BJ (cell line): Measurements from ENCODE around the gene NR1H4. TPM values are rescaled to one million over a fixed set of nuclear protein-coding genes. Genes with fewer than 3 reads are reported as not detected.
A peak's percentile ranks its signal among the peaks of the same experiment; 100 is the strongest.
"Not testable (repeated sequence)": the region's sequence is repeated elsewhere in the genome, so short reads cannot be mapped to it uniquely, and the experiment has no call there.

Experiments
- CTCF ChIA-PET: fragments of 350-600 bp; formaldehyde crosslinking; extraction: SDS; loops from one replicate; lab custom pipeline; 2021; ENCODE audit warnings: antibody characterized with exemption, inconsistent platforms; lab: Yijun Ruan, JAX
- POLR2A ChIA-PET: fragments of 300-600 bp; sonication (Branson Sonifier 250); formaldehyde crosslinking; extraction: SDS; loops from one replicate; lab custom pipeline; 2021; ENCODE audit warnings: antibody characterized with exemption; lab: Charles Lee
- DNase-seq: peaks from one replicate; pipeline ENCODE4 v3.0.0-alpha.2; 2011; ENCODE audit warnings: low read depth
- H3K27me3 ChIP-seq: 2 replicates; pipeline ENCODE4 v1.6.0; 2011; ENCODE audit warnings: low read length; ENCODE audit not compliant: control insufficient read depth, insufficient read depth
- H3K36me3 ChIP-seq: 2 replicates; pipeline ENCODE4 v1.5.1; 2011; ENCODE audit warnings: low read length; ENCODE audit not compliant: control insufficient read depth, insufficient read depth
- H3K4me3 ChIP-seq: 2 replicates; pipeline ENCODE4 v1.5.1; 2011; ENCODE audit warnings: low read depth, mild to moderate bottlenecking, control low read depth, low read length
- CTCF ChIP-seq: IDR thresholded peaks from 2 replicates; pipeline ENCODE4 v1.5.1; 2011; ENCODE audit warnings: low read depth, mild to moderate bottlenecking, control low read depth, inconsistent platforms, low read length, moderate library complexity; ENCODE audit not compliant: insufficient read depth
- polyA plus RNA-seq: library from polyadenylated mRNA; depleted of rRNA; stranded (reverse); fragments of >200 nt; gene quantifications from 2 replicates; pipeline ENCODE4 v1.2.3, GENCODE V29; 2011

Gene NR1H4
- polyA plus RNA-seq, 1 experiment: not detected

DNA sequence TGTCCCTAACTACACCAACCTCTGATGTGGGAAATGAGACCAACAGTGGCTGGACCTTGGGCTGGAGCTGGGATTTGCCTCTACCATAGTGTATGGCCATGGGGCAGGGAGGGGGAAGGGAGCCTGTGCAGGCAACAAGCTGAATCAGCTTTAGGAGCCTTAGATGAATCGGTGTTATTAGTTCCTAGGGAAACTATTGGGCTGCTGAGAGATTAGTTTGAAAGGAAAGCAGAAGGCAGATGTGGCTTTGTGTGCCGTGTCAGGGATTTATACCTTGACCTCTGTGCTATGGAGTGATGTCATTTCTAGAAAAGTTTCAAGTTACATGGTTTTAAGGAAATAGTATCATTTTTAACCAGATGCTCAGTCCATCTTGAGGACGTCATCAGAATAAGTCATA lies 80.3 kb downstream of the NR1H4 start:
- no peak for DNase-seq
- Histone ChIP-seq H3K27me3 (no peaks in the 10 kb centered on the region), H3K4me3 (no peak overlapping the region), H3K36me3 (no peaks in the 10 kb centered on the region)
- no peak for TF ChIP-seq CTCF
- CTCF ChIA-PET: interaction anchor here (0.6 to 4.2 kb wide), 8 partner anchors 9 to 324 kb away, joined by 3 to 31 read pairs (median 4); no protein-coding TSS in a partner anchor
- POLR2A ChIA-PET: no interaction called here

DNA sequence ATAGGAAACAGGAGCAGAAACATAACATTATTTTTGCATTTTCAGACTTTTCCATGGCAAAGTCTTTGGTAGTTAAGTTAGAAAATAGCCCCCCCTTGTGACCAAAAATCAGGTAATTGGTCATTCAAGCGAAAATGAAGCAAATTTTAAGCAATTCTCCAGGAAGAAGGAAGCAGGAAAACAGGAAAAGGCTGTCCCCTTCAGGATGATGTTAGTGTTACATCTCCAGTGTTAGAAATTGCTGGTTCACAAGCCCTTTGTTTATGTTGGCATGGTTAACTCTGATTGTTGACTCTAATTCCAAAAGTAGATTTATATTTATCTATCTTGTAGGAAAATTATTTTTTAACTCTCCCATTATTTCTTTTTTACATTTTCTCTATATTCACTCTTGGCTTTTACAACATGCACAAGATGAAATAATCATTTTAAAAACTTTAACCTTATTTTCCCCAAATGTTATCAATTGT lies 81.0 kb downstream of the NR1H4 start:
- Histone ChIP-seq H3K27me3 (no peaks in the 10 kb centered on the region), H3K4me3 (no peak overlapping the region), H3K36me3 (no peaks in the 10 kb centered on the region)
- peak; percentile 87 for TF ChIP-seq CTCF
- DNase-seq: peak; percentile 68
- ChIA-PET CTCF (interaction anchor here (0.6 to 4.2 kb wide), 15 partner anchors 9 to 738 kb away, joined by 3 to 31 read pairs (median 4); no protein-coding TSS in a partner anchor), POLR2A (no interaction called here)

DNA sequence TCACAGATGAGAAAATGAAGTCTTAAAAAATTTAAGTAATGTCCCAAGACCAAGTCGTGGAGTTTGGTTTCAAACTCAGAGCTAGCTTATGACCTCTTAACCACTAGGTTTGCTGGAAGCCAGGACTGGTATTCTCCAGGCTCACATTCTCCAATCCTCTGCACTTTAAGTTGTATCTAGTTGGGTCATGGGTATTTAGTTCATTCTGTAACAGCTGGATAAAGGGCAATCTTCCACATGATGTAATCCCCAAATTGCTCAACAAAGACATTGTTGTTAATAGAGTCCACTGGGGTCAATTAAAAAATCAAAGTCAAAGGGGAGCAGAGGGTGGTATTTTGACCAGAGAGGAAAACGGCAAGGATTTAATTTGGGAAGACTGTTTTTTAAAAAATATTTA lies 82.1 kb downstream of the NR1H4 start:
- no peak overlapping the region for H3K4me3 ChIP-seq
- ChIA-PET CTCF (interaction anchor here (1.0 to 4.2 kb wide), 10 partner anchors 10 to 342 kb away, joined by 3 to 31 read pairs (median 4); no protein-coding TSS in a partner anchor), POLR2A (no interaction called here)
- TF ChIP-seq CTCF: no peak
- H3K36me3 ChIP-seq: no peaks in the 10 kb centered on the region
- DNase-seq: no peak
- no peaks in the 10 kb centered on the region for H3K27me3 ChIP-seq

DNA sequence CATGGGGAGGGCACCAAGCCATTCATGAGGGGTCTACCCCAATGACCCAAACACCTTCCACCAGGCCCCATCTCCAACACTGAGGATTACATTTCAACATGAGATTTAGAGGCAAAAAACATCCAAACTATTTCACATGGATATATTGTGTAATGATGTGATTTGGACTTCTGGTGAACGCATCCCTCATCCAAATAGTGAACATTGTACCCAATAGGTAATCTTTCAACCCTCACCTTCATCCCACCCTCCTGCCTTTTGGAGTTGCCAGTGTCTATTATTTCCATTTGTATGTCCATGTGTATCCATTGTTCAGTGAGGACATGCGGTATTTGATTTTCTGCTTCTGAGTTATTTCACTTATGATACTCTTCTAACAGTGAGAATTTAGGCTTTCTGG lies 83.7 kb downstream of the NR1H4 start:
- no peaks in the 10 kb centered on the region for H3K27me3 ChIP-seq
- H3K4me3 ChIP-seq: no peak overlapping the region
- POLR2A ChIA-PET: no interaction called here
- no peaks in the 10 kb centered on the region for H3K36me3 ChIP-seq
- CTCF ChIA-PET: interaction anchor here (1.0 to 1.5 kb wide), 2 partner anchors 36 to 209 kb away, joined by 3 to 4 read pairs; no protein-coding TSS in a partner anchor
- no peak for TF ChIP-seq CTCF
- DNase-seq: no peak

GRCh38 chr12:100559261-100559660 lies 85.6 kb downstream of the NR1H4 start:
- POLR2A ChIA-PET, CTCF ChIA-PET, H3K4me3 ChIP-seq, H3K36me3 ChIP-seq, DNase-seq, H3K27me3 ChIP-seq: not testable (repeated sequence)

DNA sequence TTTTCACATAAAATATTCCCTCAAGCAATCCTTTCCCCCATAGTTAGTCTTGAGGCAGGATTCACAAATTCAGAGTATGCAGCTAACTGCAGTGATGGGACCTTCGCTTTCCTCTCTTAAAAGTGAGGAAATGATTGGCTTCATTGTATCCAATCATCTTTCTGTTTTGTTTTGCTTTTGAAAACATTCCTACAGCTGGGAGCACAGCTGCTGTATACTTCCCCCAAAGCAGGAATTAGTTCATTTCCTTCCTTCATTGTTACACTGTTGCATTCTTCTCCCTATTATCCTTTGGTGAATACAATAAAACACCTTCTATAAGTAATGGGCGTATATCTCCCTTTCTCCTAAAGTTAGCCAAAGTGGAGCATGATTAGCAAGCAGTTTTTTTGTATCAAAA lies 90.4 kb downstream of the NR1H4 start:
- no peak for DNase-seq
- Histone ChIP-seq H3K36me3 (no peaks in the 10 kb centered on the region), H3K4me3 (no peak overlapping the region), H3K27me3 (no peaks in the 10 kb centered on the region)
- ChIA-PET POLR2A (no interaction called here), CTCF (no interaction called here)
- TF ChIP-seq CTCF: no peak
